CD14-positive monocyte (primary cell): ENCODE data around the gene SUCNR1. TPM values are rescaled to one million over a fixed set of nuclear protein-coding genes. Genes with fewer than 3 reads are reported as not detected.

ENCODE experiments used
- DNase-seq, 3 donors: peaks; one replicate each; pipeline ENCODE4 v3.0.0-alpha.2; 2011 to 2022
- H2AFZ ChIP-seq: 2 replicates; pipeline ENCODE4 v1.6.0; 2012; ENCODE audit warnings: mild to moderate bottlenecking, low read depth, low read length, inconsistent platforms; ENCODE audit not compliant: insufficient read depth, poor library complexity, severe bottlenecking
- H3K27ac ChIP-seq, 2 donors: 1 replicate in 1 of 2; 2 replicates in 1 of 2; pipeline ENCODE4 v1.5.1; 2012 to 2013; ENCODE audit warnings: low read length in 2 of 2, control low read depth in 1 of 2, inconsistent platforms in 1 of 2, low read depth in 1 of 2, mild to moderate bottlenecking in 1 of 2
- H3K27me3 ChIP-seq, 2 donors: one replicate each; pipeline versions ENCODE4 v1.6.0 to v1.6.1; 2011 to 2013; ENCODE audit warnings: low read length in 2 of 2; ENCODE audit not compliant: control insufficient read depth in 2 of 2, insufficient read depth in 2 of 2
- H3K36me3 ChIP-seq, 2 donors: replicated peaks in 1 of 2; 1 replicate in 1 of 2; 2 replicates in 1 of 2; pipeline versions ENCODE4 v1.5.1 to v1.6.1; 2012 to 2013; ENCODE audit warnings: low read length in 2 of 2, control low read depth in 1 of 2, inconsistent platforms in 1 of 2, mild to moderate bottlenecking in 1 of 2; ENCODE audit not compliant: insufficient read depth in 2 of 2, control insufficient read depth in 1 of 2
- H3K4me1 ChIP-seq, 2 donors: 1 replicate in 1 of 2; 2 replicates in 1 of 2; pipeline versions ENCODE4 v1.5.1 to v1.6.1; 2012 to 2013; ENCODE audit warnings: low read length in 2 of 2, control low read depth in 1 of 2, inconsistent platforms in 1 of 2, mild to moderate bottlenecking in 1 of 2, moderate library complexity in 1 of 2; ENCODE audit not compliant: insufficient read depth in 2 of 2, control insufficient read depth in 1 of 2
- H3K4me2 ChIP-seq: replicated peaks from 2 replicates; pipeline ENCODE3; 2012; ENCODE audit warnings: low read length, moderate library complexity, mild to moderate bottlenecking; ENCODE audit not compliant: poor library complexity, severe bottlenecking; ENCODE audit errors: extremely low read depth
- H3K4me3 ChIP-seq, 3 experiments: fragments of 200-600 bp in 1 of 3; sonication (generic) in 1 of 3; replicated peaks in 1 of 3; 1 replicate in 2 of 3; 2 replicates in 1 of 3; pipeline ENCODE4 v1.5.1; 2011 to 2013; ENCODE audit warnings: low read length in 3 of 3, mild to moderate bottlenecking in 3 of 3, control low read depth in 2 of 3, low read depth in 2 of 3, inconsistent platforms in 1 of 3, moderate library complexity in 1 of 3
- H3K79me2 ChIP-seq: 2 replicates; pipeline ENCODE4 v1.6.0; 2012; ENCODE audit warnings: mild to moderate bottlenecking, control low read depth, inconsistent platforms, low read length, moderate library complexity; ENCODE audit not compliant: insufficient read depth
- H3K9ac ChIP-seq: 2 replicates; pipeline ENCODE4 v1.6.0; 2017; ENCODE audit warnings: low read length, mild to moderate bottlenecking; ENCODE audit not compliant: insufficient read depth, poor library complexity, severe bottlenecking
- H3K9me3 ChIP-seq, 2 donors: replicated peaks in 1 of 2; 1 replicate in 1 of 2; 2 replicates in 1 of 2; pipeline versions ENCODE4 v1.5.1 to v1.6.1; 2012 to 2013; ENCODE audit warnings: low read length in 2 of 2, control low read depth in 1 of 2; ENCODE audit not compliant: control insufficient read depth in 1 of 2, insufficient read depth in 1 of 2
- H4K20me1 ChIP-seq: 2 replicates; pipeline ENCODE4 v1.6.0; 2012; ENCODE audit warnings: mild to moderate bottlenecking, low read length, control low read depth, moderate library complexity; ENCODE audit not compliant: insufficient read depth
- H3K27ac Mint-ChIP-seq, 7 donors: one replicate each; pipeline ENCODE4 v1.8.0; 2020; ENCODE audit warnings: mild to moderate bottlenecking in 7 of 7, mixed read lengths in 7 of 7, moderate library complexity in 6 of 7, inconsistent platforms in 2 of 7
- H3K27me3 Mint-ChIP-seq, 3 donors: one replicate each; pipeline ENCODE4 v1.8.0; 2021 to 2022; ENCODE audit warnings: low read depth in 3 of 3, mild to moderate bottlenecking in 3 of 3, mixed read lengths in 3 of 3, moderate library complexity in 3 of 3, inconsistent platforms in 1 of 3
- H3K36me3 Mint-ChIP-seq, 2 donors: one replicate each; pipeline ENCODE4 v1.8.0; 2020; ENCODE audit warnings: mixed read lengths in 2 of 2, inconsistent platforms in 1 of 2, mild to moderate bottlenecking in 1 of 2
- H3K4me1 Mint-ChIP-seq: one replicate; pipeline ENCODE4 v1.8.0; 2020; ENCODE audit warnings: mild to moderate bottlenecking, mixed read lengths
- H3K4me3 Mint-ChIP-seq, 2 donors: one replicate each; pipeline ENCODE4 v1.8.0; 2020; ENCODE audit warnings: mild to moderate bottlenecking in 2 of 2, mixed read lengths in 2 of 2, moderate library complexity in 1 of 2
- H3K9me3 Mint-ChIP-seq, 7 donors: one replicate each; pipeline ENCODE4 v1.8.0; 2020 to 2022; ENCODE audit warnings: mixed read lengths in 7 of 7, mild to moderate bottlenecking in 6 of 7, moderate library complexity in 6 of 7, inconsistent platforms in 2 of 7
- CTCF ChIP-seq: fragments of 200-600 bp; IDR thresholded peaks from one replicate; pipeline ENCODE4 v1.8.0; 2022; ENCODE audit warnings: antibody characterized with exemption, mild to moderate bottlenecking
- WGBS: methylation state at CpG from one replicate; pipeline ENCODE4 v1.1.5; 2013; ENCODE audit warnings: missing lambda C conversion rate; ENCODE audit not compliant: insufficient coverage; 5-methylcytosine and 5-hydroxymethylcytosine counted together
- intact Hi-C, 2 donors: fragments of 100-400 bp; cut with micrococcal nuclease; formaldehyde crosslinking; loops; one replicate each; pipeline versions ENCODE4 v1.15.0 to v1.15.1; 2023
- polyA plus RNA-seq, 3 donors: library from polyadenylated mRNA; depleted of rRNA in 1 of 3; unstranded in 2 of 3; stranded (reverse) in 1 of 3; fragments of 300-500 nt in 2 of 3; fragments of >200 nt in 1 of 3; fragmentation: Illumina TruSeq in 2 of 3; gene quantifications; 1 replicate in 2 of 3; 2 replicates in 1 of 3; pipeline ENCODE4 v1.2.3, GENCODE V29; 2012 to 2021

SUCNR1 gene
- polyA plus RNA-seq, 3 donors: 0.09 to 0.28 (median 0.20) TPM

- TF ChIP-seq CTCF: no peak
- Mint-ChIP-seq H3K36me3 (no peaks in the 10 kb centered on the region), H3K4me1 (no peaks in the 10 kb centered on the region), H3K27me3 (no peaks in the 10 kb centered on the region), H3K9me3 (peaks cover 4 to 19% (median 8%) of the 10 kb centered on the region in 7 donors), H3K27ac (no peak overlapping the region), H3K4me3 (no peak overlapping the region)
- Histone ChIP-seq H2AFZ (no peak overlapping the region), H3K79me2 (no peaks in the 10 kb centered on the region), H4K20me1 (no peaks in the 10 kb centered on the region), H3K36me3 (no peaks in the 10 kb centered on the region), H3K4me1 (no peaks in the 10 kb centered on the region), H3K4me3 (no peak overlapping the region), H3K9ac (no peak overlapping the region), H3K9me3 (peaks cover 0 to 8% of the 10 kb centered on the region in 2 donors), H3K27ac (no peak overlapping the region), H3K27me3 (no peaks in the 10 kb centered on the region), H3K4me2 (no peak overlapping the region)
- no peak for DNase-seq
- intact Hi-C loops: no loop called here
- WGBS: 100% methylated on average over 2 of the region's 3 CpGs
Observed at GRCh38 chr3:151924753-151925152, 51.3 kb downstream of the SUCNR1 start.

DNA sequence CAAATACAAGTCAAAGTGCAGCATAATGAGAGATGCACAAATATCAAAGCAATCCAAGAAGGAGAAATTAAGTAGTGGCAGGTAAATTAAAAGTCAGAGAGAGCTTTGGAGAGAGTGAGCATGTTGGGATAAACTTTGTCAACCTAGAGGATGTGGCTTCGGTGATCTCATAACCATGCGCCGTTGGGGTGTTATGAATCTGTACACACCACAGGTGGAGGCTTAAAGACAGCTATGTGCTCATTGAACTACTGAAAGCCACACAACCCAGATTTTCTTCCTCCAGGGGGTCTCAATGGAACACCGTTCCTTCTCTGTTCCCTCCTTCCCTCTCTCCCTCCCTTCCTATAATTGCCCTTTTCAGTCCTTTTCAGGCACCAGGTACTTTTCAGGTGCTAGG is 52.0 kb downstream of the SUCNR1 start:
- H3K27ac Mint-ChIP-seq: no peak overlapping the region
- H4K20me1 ChIP-seq: no peaks in the 10 kb centered on the region
- no peaks in the 10 kb centered on the region for H3K4me1 Mint-ChIP-seq
- no peak overlapping the region for H2AFZ ChIP-seq
- H3K27ac ChIP-seq: no peak overlapping the region
- no peaks in the 10 kb centered on the region for H3K4me1 ChIP-seq
- no peak overlapping the region for H3K4me2 ChIP-seq
- H3K27me3 Mint-ChIP-seq: no peaks in the 10 kb centered on the region
- intact Hi-C loops: no loop called here
- H3K9me3 ChIP-seq: peaks cover 0 to 8% of the 10 kb centered on the region in 2 donors
- no peak for DNase-seq
- WGBS: 100% methylated on average over 2 of the region's 4 CpGs
- H3K9me3 Mint-ChIP-seq: peaks cover 4 to 19% (median 8%) of the 10 kb centered on the region in 7 donors
- H3K4me3 Mint-ChIP-seq: no peak overlapping the region
- H3K36me3 ChIP-seq: no peaks in the 10 kb centered on the region
- H3K27me3 ChIP-seq: no peaks in the 10 kb centered on the region
- no peaks in the 10 kb centered on the region for H3K36me3 Mint-ChIP-seq
- no peak overlapping the region for H3K4me3 ChIP-seq
- TF ChIP-seq CTCF: no peak
- H3K79me2 ChIP-seq: no peaks in the 10 kb centered on the region
- H3K9ac ChIP-seq: no peak overlapping the region
